Tibial nerve (tissue), 4 donors: ENCODE measurements around the gene PTPRK.

Source experiments
- CTCF ChIP-seq, 5 experiments: fragments of 200-600 bp in 3 of 5; fragments of 450-650 bp in 2 of 5; sonication (generic) in 3 of 5; IDR thresholded peaks; one replicate each; pipeline ENCODE4 v1.5.1; 2016 to 2019; ENCODE audit warnings: antibody characterized with exemption in 5 of 5, mild to moderate bottlenecking in 3 of 5, moderate library complexity in 2 of 5
- EP300 ChIP-seq, 2 donors: sonication (generic); formaldehyde crosslinking; IDR thresholded peaks; one replicate each; pipeline ENCODE4 v1.6.1; 2017; ENCODE audit warnings: antibody characterized with exemption in 2 of 2, mild to moderate bottlenecking in 1 of 2
- POLR2A ChIP-seq, 2 donors: fragments of 450-650 bp; IDR thresholded peaks; one replicate each; pipeline ENCODE4 v1.6.1; 2017; ENCODE audit warnings: antibody characterized with exemption in 2 of 2, mild to moderate bottlenecking in 2 of 2, moderate library complexity in 2 of 2

DNA sequence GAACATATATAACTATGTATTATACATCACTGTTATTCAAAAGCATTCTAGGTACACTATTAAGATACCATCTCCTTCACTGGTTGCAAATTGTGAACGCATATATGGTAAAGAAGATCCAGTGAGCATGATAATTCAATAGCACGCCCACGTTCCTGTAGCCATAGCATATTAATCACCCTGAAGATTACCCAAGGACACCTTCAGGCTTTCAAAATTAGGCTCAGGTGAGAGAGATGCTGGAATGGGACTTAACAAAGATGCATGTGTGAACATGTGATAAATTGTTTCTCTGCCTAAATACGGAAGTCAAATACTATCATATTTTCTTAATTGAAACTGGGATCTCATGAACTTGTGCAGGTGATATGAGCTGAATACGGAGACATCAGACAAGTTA is 303.5 kb downstream of the PTPRK start:
- no peak for TF ChIP-seq POLR2A (IDR thresholded peaks at IDR 0.05)
- TF ChIP-seq CTCF (IDR thresholded peaks at IDR 0.05) = no peak
- no peak for TF ChIP-seq EP300 (IDR thresholded peaks at IDR 0.05)
